Activated gamma-delta T cell treated with anti-CD3 and anti-CD28 coated beads, Interleukin-2, amount 50 U/mL, for 16 hours (primary cell): Measurements from ENCODE around the gene PKD2.
"Not testable (repeated sequence)": the region's sequence is repeated elsewhere in the genome, so short reads cannot be mapped to it uniquely, and the experiment has no call there.

Experiments used
- DNase-seq: peaks from one replicate; pipeline ENCODE4 v3.0.0-alpha.2; 2020; ENCODE audit warnings: low read depth

Gene PKD2

DNA sequence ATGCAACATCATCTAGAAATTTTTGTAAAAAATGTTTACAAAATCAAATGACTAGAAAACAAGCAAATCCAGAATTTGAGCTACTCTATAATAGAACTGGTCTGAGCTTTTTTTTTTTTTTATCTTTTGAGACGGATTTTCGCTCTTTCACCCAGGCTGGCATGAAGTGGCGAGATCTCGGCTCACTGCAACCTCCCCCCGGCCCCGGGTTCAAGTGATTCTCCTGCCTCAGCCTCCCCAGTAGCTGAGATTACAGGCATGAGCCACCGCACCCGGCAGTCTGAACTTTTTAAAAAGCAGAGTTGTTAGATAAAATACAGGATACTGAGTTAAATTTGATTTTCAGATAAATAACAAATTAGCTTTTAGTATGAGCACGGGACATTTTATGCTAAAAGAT is 20.9 kb upstream of the PKD2 start:
- no peak for DNase-seq

DNA sequence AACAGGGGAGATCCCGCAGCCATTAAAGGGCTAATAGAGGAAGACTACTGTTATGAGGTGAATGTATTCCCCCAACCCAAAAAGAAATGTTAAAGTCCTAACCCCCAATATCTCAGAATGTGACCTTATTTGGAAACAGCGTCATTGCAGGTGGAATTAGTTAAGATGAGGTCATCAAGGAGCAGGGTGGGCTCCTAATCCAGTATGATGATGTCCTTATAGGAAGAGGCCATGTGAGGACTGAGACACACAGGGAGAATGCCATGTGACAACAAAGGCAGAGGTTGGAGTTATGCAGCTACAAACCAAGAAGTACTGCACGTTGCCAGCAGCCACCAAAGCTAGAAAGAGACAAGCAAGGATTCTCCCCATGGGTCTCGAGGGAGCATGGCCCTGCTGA is 17.7 kb upstream of the PKD2 start:
- no peak for DNase-seq

GRCh38 chr4:87995435-87995834 is 12.0 kb upstream of the PKD2 start:
- DNase-seq: no peak

- not testable (repeated sequence) for DNase-seq
Observed at GRCh38 chr4:87999191-87999691, 8.2 kb upstream of the PKD2 start.

DNA sequence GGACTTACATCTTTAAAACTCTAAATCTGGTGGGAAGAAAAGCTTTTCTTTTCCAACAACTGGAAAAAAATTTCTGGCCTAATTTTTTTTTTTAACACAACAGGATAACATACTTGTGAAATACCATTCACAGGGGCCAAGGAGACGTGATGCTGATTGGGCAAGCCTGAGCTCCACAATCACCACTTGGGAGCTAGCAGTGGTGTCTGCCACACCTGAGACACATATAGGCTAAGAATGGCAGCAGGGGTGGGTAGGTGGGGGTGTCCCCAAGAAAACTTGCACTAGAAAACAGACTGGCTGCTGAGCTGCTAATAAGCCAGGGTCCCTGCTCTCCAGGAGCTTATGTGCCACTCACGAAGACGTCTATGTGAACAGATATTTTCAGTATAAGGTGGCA is 5.6 kb upstream of the PKD2 start:
- no peak for DNase-seq

DNA sequence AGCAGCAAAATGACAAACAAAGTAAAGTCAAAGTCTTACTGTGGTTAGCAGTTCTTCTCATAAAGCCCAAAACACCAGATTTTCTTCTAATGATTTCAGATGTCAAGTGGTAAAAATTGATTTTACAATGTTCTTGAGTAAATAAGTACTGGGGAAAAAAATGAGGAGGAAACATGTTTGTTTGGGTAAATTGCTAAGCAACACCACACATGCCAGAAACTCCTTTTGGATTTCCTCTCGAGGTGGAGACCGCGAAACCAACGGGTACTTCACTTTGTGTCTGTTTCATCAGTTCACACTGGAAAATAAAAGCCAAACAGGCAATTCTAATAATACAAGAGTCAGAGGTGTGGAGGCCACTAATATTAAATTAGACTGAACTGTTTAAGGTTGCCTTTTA is 4.6 kb upstream of the PKD2 start:
- no peak for DNase-seq

DNA sequence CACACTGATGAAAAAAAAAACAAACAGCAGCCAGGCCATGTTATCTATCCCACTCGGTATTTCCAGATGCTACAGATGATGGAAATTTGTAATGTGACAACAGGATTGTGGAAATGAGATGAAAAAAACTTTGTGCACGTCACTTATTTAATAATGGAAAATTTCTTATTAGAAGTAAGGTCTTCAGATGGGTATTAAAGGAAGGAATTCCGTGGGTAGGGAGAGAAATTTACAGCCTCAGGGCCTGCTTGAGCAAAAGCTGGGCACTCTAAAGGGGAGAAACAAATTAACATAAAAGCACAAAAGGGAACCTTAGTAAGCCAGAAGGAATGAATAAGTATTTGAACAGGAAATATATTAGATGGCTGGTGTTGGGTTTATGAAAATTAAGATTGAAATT is 4.2 kb upstream of the PKD2 start:
- no peak for DNase-seq

DNA sequence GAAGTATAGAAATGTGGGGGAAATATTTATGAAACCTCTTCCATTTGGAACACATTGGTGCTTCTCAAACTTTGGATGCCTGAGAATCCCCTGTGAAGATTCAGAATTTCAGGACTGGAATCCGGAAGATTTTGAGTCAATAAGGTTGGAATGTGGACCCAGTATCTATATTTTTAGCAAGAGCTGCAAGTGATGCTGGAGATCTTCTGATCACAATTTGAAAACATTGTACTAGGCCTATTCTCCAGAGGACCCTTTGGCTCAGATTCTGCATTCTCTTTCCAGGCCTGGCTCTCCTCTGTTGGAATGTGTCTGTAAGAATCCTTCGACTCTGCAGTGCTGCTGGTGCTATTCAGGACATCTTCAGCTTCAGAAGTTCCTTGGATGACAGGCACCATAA is 2.4 kb upstream of the PKD2 start:
- no peak for DNase-seq

- no peak for DNase-seq
Observed at GRCh38 chr4:88005946-88006345, 1.5 kb upstream of the PKD2 start.

GRCh38 chr4:88006956-88007303 is 505 bp upstream of the PKD2 start:
- no peak for DNase-seq

- no peak for DNase-seq
Observed at GRCh38 chr4:88008122-88008742, 797 bp downstream of the PKD2 start.

DNA sequence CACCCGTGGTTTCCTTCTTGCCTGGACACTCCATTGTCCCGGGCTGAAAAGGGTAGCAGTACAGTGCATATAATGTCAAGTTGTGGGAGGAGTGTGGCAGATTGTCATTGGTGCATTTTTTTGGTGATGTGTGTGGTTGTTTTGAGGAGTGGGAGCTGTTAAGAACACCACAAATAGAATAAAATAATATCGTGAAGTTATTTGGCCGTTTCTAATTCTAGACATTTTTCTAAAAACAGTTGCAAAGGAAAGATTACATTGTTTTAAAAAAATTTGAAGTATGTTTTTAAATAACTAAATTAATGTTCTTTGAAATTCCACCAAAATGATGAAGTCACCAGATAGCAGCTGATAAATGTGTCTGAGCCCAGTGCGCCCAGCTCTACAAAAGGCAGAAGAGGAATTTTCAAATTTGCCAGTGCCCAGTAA is 1.3 kb downstream of the PKD2 start:
- DNase-seq: no peak

GRCh38 chr4:88009871-88010270 is 2.4 kb downstream of the PKD2 start:
- no peak for DNase-seq

GRCh38 chr4:88010966-88011365 is 3.5 kb downstream of the PKD2 start:
- no peak for DNase-seq

- DNase-seq: no peak
Observed at GRCh38 chr4:88012647-88013046, 5.2 kb downstream of the PKD2 start.

- DNase-seq: no peak
Observed at GRCh38 chr4:88014386-88014905, 7.0 kb downstream of the PKD2 start.

DNA sequence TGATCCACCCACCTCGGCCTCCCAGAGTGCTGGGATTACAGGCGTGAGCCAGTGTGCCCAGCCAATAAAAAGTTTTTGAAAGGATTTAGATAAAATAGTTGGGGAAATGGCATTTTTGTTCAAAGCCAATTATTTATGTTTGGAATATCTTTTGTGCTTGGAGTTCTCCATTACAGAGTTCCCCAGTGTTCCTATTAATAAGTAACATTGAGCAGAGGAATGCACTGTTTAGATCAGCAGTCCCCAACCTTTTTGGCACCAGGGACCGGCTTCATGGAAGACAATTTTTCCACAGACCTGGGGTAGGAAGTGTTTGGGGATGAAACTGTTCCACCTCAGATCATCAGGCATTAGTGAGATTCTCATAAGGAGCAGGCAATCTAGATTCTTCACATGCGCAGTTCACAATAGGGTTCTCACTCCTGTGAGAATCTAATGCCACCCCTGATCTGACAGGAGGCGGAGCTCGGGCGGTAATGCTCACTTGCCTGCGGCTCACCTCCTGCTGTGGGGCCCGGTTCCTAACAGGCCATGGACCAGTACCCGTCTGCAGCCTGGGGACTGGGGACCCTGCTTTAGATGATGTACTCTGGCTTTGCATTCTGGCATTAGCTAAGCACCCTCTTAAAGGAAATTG is 8.3 kb downstream of the PKD2 start:
- no peak for DNase-seq

- DNase-seq: no peak
Observed at GRCh38 chr4:88017516-88018297, 10.3 kb downstream of the PKD2 start.

GRCh38 chr4:88018466-88018865 is 11.0 kb downstream of the PKD2 start:
- no peak for DNase-seq

GRCh38 chr4:88021824-88022223 is 14.4 kb downstream of the PKD2 start:
- no peak for DNase-seq

DNA sequence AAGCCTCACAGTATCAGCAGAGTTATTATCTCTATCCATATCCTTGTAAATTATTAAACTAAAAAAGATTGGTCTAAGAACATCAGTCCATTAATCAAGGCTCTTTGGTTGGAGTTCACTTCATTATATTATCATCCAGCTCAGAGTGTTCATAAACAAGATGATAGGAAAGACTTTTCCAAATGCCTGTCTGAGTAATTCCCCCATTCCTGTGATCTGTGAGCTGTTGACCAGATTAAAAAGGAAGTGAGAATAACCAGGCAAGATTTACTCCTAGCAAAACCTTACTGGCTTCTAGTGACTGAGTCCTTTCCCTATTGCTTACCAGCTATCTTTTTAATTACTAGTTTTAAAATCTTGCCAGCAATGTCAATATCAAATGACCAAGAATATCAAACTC is 14.9 kb downstream of the PKD2 start:
- DNase-seq: no peak

DNA sequence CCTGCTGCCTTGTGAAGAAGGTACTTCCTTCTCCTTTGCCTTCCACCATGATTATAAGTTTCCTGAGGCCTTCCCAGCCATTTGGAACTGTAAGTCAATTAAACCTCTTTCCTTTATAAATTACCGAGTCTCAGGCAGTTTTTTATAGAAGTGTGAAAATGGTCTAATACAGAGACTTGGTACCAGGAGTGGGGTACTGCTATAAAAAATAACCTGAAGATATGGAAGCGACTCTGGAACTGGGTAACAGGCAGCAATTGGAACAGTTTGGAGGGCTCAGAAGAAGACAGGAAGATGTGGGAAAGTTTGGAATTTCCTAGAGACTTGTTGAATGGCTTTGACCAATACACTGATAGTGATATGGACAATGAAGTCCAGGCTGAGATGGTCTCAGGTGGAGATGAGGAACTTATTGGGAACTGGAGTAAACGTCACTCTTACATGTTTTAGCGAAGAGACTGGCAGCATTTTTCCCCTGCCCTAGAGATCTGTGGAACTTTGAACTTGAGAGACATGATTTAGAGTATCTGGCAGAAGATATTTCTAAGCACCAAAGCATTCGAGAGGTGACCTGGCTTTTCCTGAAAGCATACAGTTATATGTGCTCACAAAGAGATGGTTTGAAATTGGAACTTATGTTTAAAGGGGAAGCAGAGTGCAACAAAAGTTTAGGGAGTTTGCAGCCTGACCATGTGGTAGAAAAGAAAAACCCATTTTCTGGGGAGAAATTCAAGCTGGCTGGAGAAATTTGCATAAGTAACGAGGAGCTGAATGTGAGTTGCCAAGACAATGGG is 18.6 kb downstream of the PKD2 start:
- DNase-seq: not testable (repeated sequence)
